IMR-90 (cell line): ENCODE measurements around the gene CAB39. TPM values are rescaled to one million over a fixed set of nuclear protein-coding genes. Genes with fewer than 3 reads are reported as not detected.

ENCODE experiments used
- ATAC-seq: fragments of 200-7000 bp; cut with Tn5 transposase; 2 replicates; pipeline ENCODE4 v1.9.1; 2020; ENCODE audit warnings: low read depth, mild to moderate bottlenecking, moderate library complexity
- BruUV-seq: library from RNA; stranded (reverse); fragments of 400-500 nt; replicated peaks from 2 replicates; lab custom pipeline; 2021; lab: Mats Ljungman, UMichigan
- CTCF ChIA-PET: fragments of 300-600 bp; formaldehyde crosslinking; extraction: SDS; loops from one replicate; lab custom pipeline; 2021; ENCODE audit warnings: antibody characterized with exemption; lab: Yijun Ruan, JAX
- POLR2A ChIA-PET: fragments of 300-600 bp; sonication (Branson Sonifier 250); formaldehyde crosslinking; loops from one replicate; lab custom pipeline; 2022; ENCODE audit warnings: antibody characterized with exemption; ENCODE audit not compliant: unreplicated experiment; lab: Charles Lee
- DNase-seq: peaks from one replicate; pipeline ENCODE4 v3.0.0; 2013
- H2AFZ ChIP-seq: replicated peaks from 2 replicates; pipeline ENCODE3; 2013; ENCODE audit warnings: low read length, mild to moderate bottlenecking; ENCODE audit not compliant: poor library complexity
- H2AK5ac ChIP-seq: 2 replicates; pipeline ENCODE4 v1.6.1; 2013; ENCODE audit warnings: low read depth, low read length, inconsistent platforms
- H2AK9ac ChIP-seq: replicated peaks from 2 replicates; pipeline ENCODE3; 2013; ENCODE audit warnings: mild to moderate bottlenecking, low read depth, low read length, moderate library complexity; ENCODE audit not compliant: poor library complexity
- H2BK120ac ChIP-seq: 2 replicates; pipeline ENCODE4 v1.6.1; 2013; ENCODE audit warnings: low read depth, low read length, inconsistent platforms
- H2BK15ac ChIP-seq: 3 replicates; pipeline ENCODE4 v1.6.1; 2013; ENCODE audit warnings: low read depth, low read length, inconsistent platforms
- H2BK20ac ChIP-seq: 2 replicates; pipeline ENCODE4 v1.6.1; 2013; ENCODE audit warnings: low read depth, mild to moderate bottlenecking, inconsistent platforms, low read length, moderate library complexity
- H2BK5ac ChIP-seq: 2 replicates; pipeline ENCODE4 v1.6.1; 2013; ENCODE audit warnings: mild to moderate bottlenecking, low read depth, low read length, inconsistent platforms; ENCODE audit not compliant: poor library complexity, severe bottlenecking
- H3K14ac ChIP-seq: replicated peaks from 2 replicates; pipeline ENCODE4 v1.6.1; 2013; ENCODE audit warnings: low read depth, low read length, inconsistent platforms
- H3K18ac ChIP-seq: 2 replicates; pipeline ENCODE4 v1.6.1; 2013; ENCODE audit warnings: low read depth, low read length, control low read depth
- H3K23ac ChIP-seq: 2 replicates; pipeline ENCODE4 v1.6.1; 2013; ENCODE audit warnings: low read depth, low read length, inconsistent platforms
- H3K27ac ChIP-seq: 2 replicates; pipeline ENCODE4 v1.5.1; 2013; ENCODE audit warnings: mild to moderate bottlenecking, control low read depth, low read length; ENCODE audit not compliant: insufficient read depth
- H3K27me3 ChIP-seq: 2 replicates; pipeline ENCODE4 v1.6.1; 2013; ENCODE audit warnings: low read length; ENCODE audit not compliant: control insufficient read depth, insufficient read depth
- H3K36me3 ChIP-seq: 2 replicates; pipeline ENCODE4 v1.6.1; 2013; ENCODE audit warnings: low read length, mixed read lengths; ENCODE audit not compliant: control insufficient read depth, insufficient read depth
- H3K4ac ChIP-seq: 2 replicates; pipeline ENCODE4 v1.6.1; 2013; ENCODE audit warnings: low read depth, low read length, inconsistent platforms
- H3K4me1 ChIP-seq: 2 replicates; pipeline ENCODE4 v1.6.1; 2013; ENCODE audit warnings: low read length, mixed read lengths; ENCODE audit not compliant: control insufficient read depth, insufficient read depth
- H3K4me2 ChIP-seq: 2 replicates; pipeline ENCODE4 v1.6.1; 2013; ENCODE audit warnings: low read depth, mild to moderate bottlenecking, control low read depth, low read length, moderate library complexity
- H3K4me3 ChIP-seq: 2 replicates; pipeline ENCODE4 v1.5.1; 2013; ENCODE audit warnings: low read depth, mild to moderate bottlenecking, control low read depth, low read length, moderate library complexity; ENCODE audit not compliant: insufficient read depth
- H3K56ac ChIP-seq: 2 replicates; pipeline ENCODE4 v1.6.1; 2013; ENCODE audit warnings: low read length, inconsistent platforms; ENCODE audit not compliant: insufficient read depth; ENCODE audit errors: extremely low read depth
- H3K79me1 ChIP-seq, 2 experiments: 2 replicates each; pipeline ENCODE4 v1.6.1; 2013; ENCODE audit warnings: low read length in 2 of 2, inconsistent platforms in 1 of 2, low read depth in 1 of 2
- H3K9ac ChIP-seq: 2 replicates; pipeline ENCODE4 v1.6.1; 2013; ENCODE audit warnings: low read depth, low read length, control low read depth
- H3K9me1 ChIP-seq: 2 replicates; pipeline ENCODE4 v1.6.1; 2013; ENCODE audit warnings: low read length, inconsistent platforms; ENCODE audit not compliant: insufficient read depth
- H3K9me3 ChIP-seq: 2 replicates; pipeline ENCODE4 v1.6.1; 2013; ENCODE audit warnings: low read length; ENCODE audit not compliant: control insufficient read depth, insufficient read depth
- H4K20me1 ChIP-seq: 2 replicates; pipeline ENCODE4 v1.6.1; 2013; ENCODE audit warnings: low read length, inconsistent platforms; ENCODE audit not compliant: insufficient read depth
- H4K5ac ChIP-seq: 2 replicates; pipeline ENCODE4 v1.6.1; 2013; ENCODE audit warnings: mild to moderate bottlenecking, low read depth, low read length, control low read depth
- H4K8ac ChIP-seq, 2 experiments: 2 replicates each; pipeline ENCODE4 v1.6.1; 2013; ENCODE audit warnings: low read depth in 2 of 2, low read length in 2 of 2, control low read depth in 1 of 2, inconsistent platforms in 1 of 2
- H4K91ac ChIP-seq: 2 replicates; pipeline ENCODE4 v1.6.1; 2013; ENCODE audit warnings: low read depth, low read length, inconsistent platforms; ENCODE audit not compliant: insufficient read depth
- BHLHE40 ChIP-seq: fragments of 150-350 bp; IDR thresholded peaks from 2 replicates; pipeline ENCODE4 v1.6.1; 2016; ENCODE audit warnings: mild to moderate bottlenecking, low read depth, low read length
- MXI1 ChIP-seq: IDR thresholded peaks from 2 replicates; pipeline ENCODE4 v1.6.1; 2012; ENCODE audit warnings: low read depth, mild to moderate bottlenecking, low read length, moderate library complexity, borderline replicate concordance
- POLR2A ChIP-seq: IDR thresholded peaks from 2 replicates; pipeline ENCODE4 v1.6.1; 2012; ENCODE audit warnings: mild to moderate bottlenecking, low read depth, low read length
- RCOR1 ChIP-seq: IDR thresholded peaks from 2 replicates; pipeline ENCODE4 v1.6.1; 2012; ENCODE audit warnings: mild to moderate bottlenecking, low read length, improper control_type of control experiment; ENCODE audit not compliant: insufficient replicate concordance
- RFX5 ChIP-seq: IDR thresholded peaks from 2 replicates; pipeline ENCODE4 v1.8.0; 2012; ENCODE audit warnings: low read depth, mild to moderate bottlenecking, low read length, moderate library complexity
- USF2 ChIP-seq: fragments of 150-350 bp; IDR thresholded peaks from 2 replicates; pipeline ENCODE4 v1.6.1; 2017; ENCODE audit warnings: mild to moderate bottlenecking, antibody characterized with exemption, low read length, low read depth
- WGBS, 2 experiments: methylation state at CpG; one replicate each; pipeline versions ENCODE4 v1.1.5 to v1.1.7; 2013; ENCODE audit warnings: missing lambda C conversion rate in 2 of 2; ENCODE audit not compliant: insufficient read length in 1 of 2; ENCODE audit errors: extremely low coverage in 2 of 2; 5-methylcytosine and 5-hydroxymethylcytosine counted together
- dilution Hi-C: fragments of 300-500 bp; cut with HindIII; formaldehyde crosslinking; loops from one replicate; pipeline ENCODE4 v1.14.3; 2018; ENCODE audit warnings: low sequenced_read_pairs; ENCODE audit not compliant: unreplicated experiment
- in situ Hi-C: fragments of 300-500 bp; cut with MboI; formaldehyde crosslinking; loops from 3 replicates; pipeline ENCODE4 v1.14.3; 2019; ENCODE audit warnings: low sequenced_read_pairs, inconsistent platforms, mixed read lengths
- intact Hi-C: fragments of 100-400 bp; cut with micrococcal nuclease; formaldehyde crosslinking; loops from 2 replicates; pipeline ENCODE4 v1.10.0; 2022
- polyA plus RNA-seq, 3 experiments: library from polyadenylated mRNA; depleted of rRNA; stranded (reverse); fragments of >200 nt; gene quantifications; 2 replicates each; pipeline ENCODE4 v1.2.3, GENCODE V29; 2012; ENCODE audit warnings: low replicate concordance in 1 of 3
- total RNA-seq: library from RNA; depleted of rRNA; stranded (reverse); fragments of >200 nt; gene quantifications from 2 replicates; pipeline ENCODE4 v1.2.3, GENCODE V29; 2012

The CAB39 gene
- total and polyA plus RNA-seq, 2 of the 4 experiments (the other 2 are of a cell fraction), result 38.2 to 71.7 TPM

GRCh38 chr2:230821261-230821990 is 108.8 kb downstream of the CAB39 start:
- H4K8ac ChIP-seq, result no peak overlapping the region
- H3K9ac ChIP-seq, result no peak overlapping the region
- no peak overlapping the region for H4K5ac ChIP-seq
- TF ChIP-seq RFX5, result no peak
- no peak for TF ChIP-seq BHLHE40
- no peak for TF ChIP-seq RCOR1
- no peak for TF ChIP-seq USF2
- no peak for TF ChIP-seq POLR2A
- TF ChIP-seq MXI1, result no peak
- no peak for DNase-seq
- no peak overlapping the region for H3K14ac ChIP-seq
- CTCF ChIA-PET, result no interaction called here
- H3K9me3 ChIP-seq, result no peaks in the 10 kb centered on the region
- dilution Hi-C loops, result no loop called here
- no peak overlapping the region for H2BK120ac ChIP-seq
- in situ Hi-C loops, result loop anchor here (25.0 kb wide), 3 partner anchors 409 to 809 kb away; partner anchors contain the start of genes SP100 and SP110
- peaks cover 20% of the 10 kb centered on the region for H3K36me3 ChIP-seq
- no TSS peak for BruUV-seq
- H3K9me1 ChIP-seq, result no peaks in the 10 kb centered on the region
- H3K4me2 ChIP-seq, result no peak overlapping the region
- peaks cover 0 to 7% of the 10 kb centered on the region in 2 experiments; a peak in 2 of 4 replicates for H3K79me1 ChIP-seq
- H3K27ac ChIP-seq, result no peak overlapping the region
- H2AK5ac ChIP-seq, result no peak overlapping the region
- no peak overlapping the region for H4K91ac ChIP-seq
- H3K4ac ChIP-seq, result no peak overlapping the region
- peaks cover 2% of the 10 kb centered on the region; the same call in 1 of the 2 replicates for H3K27me3 ChIP-seq
- no peak overlapping the region for H3K56ac ChIP-seq
- no peak overlapping the region for H2AK9ac ChIP-seq
- H3K4me1 ChIP-seq, result no peaks in the 10 kb centered on the region
- 64% methylated on average over 6 of the region's 18 CpGs; no CpG with 5 or more reads in 1 of the 2 experiments for WGBS, 2 experiments
- H2AFZ ChIP-seq, result no peak overlapping the region
- no peak overlapping the region for H2BK5ac ChIP-seq
- POLR2A ChIA-PET, result no interaction called here
- no peak overlapping the region for H3K4me3 ChIP-seq
- no peak overlapping the region for H3K23ac ChIP-seq
- ATAC-seq, result no peak
- intact Hi-C loops, result no loop called here
- H2BK20ac ChIP-seq, result no peak overlapping the region
- H3K18ac ChIP-seq, result no peak overlapping the region
- H4K20me1 ChIP-seq, result no peaks in the 10 kb centered on the region
- H2BK15ac ChIP-seq, result no peak overlapping the region
